H9 (cell line): Measurements from ENCODE around the gene KY. TPM values are rescaled to one million over a fixed set of nuclear protein-coding genes. Genes with fewer than 3 reads are reported as not detected.

Source experiments
- DNase-seq: peaks from one replicate; pipeline ENCODE4 v3.0.0-alpha.2; 2017
- H2AFZ ChIP-seq: one replicate; pipeline ENCODE4 v1.6.1; 2013; ENCODE audit warnings: mild to moderate bottlenecking, low read length, control low read depth, moderate library complexity
- H2AK5ac ChIP-seq: 2 replicates; pipeline ENCODE4 v1.6.1; 2013; ENCODE audit warnings: low read length, control low read depth, mixed read lengths; ENCODE audit not compliant: insufficient read length
- H2BK120ac ChIP-seq: one replicate; pipeline ENCODE4 v1.6.1; 2013; ENCODE audit warnings: low read depth, mild to moderate bottlenecking, low read length, control low read depth, inconsistent platforms; ENCODE audit not compliant: poor library complexity, severe bottlenecking
- H2BK12ac ChIP-seq: 2 replicates; pipeline ENCODE4 v1.6.1; 2013; ENCODE audit warnings: low read length, control low read depth, mixed read lengths, low read depth; ENCODE audit not compliant: insufficient read length
- H2BK15ac ChIP-seq: 2 replicates; pipeline ENCODE4 v1.6.1; 2013; ENCODE audit warnings: low read depth, low read length, control low read depth
- H2BK20ac ChIP-seq: one replicate; pipeline ENCODE4 v1.6.1; 2013; ENCODE audit warnings: low read depth, mild to moderate bottlenecking, low read length, control low read depth, inconsistent platforms; ENCODE audit not compliant: poor library complexity, severe bottlenecking
- H2BK5ac ChIP-seq: 2 replicates; pipeline ENCODE4 v1.6.1; 2013; ENCODE audit warnings: low read length, control low read depth, mixed read lengths; ENCODE audit not compliant: insufficient read length
- H3K14ac ChIP-seq: 2 replicates; pipeline ENCODE4 v1.6.1; 2013; ENCODE audit warnings: low read length, control low read depth; ENCODE audit not compliant: insufficient read depth
- H3K18ac ChIP-seq: 2 replicates; pipeline ENCODE4 v1.6.1; 2013; ENCODE audit warnings: low read depth, mild to moderate bottlenecking, mixed read lengths, low read length, control low read depth; ENCODE audit not compliant: insufficient read length
- H3K23ac ChIP-seq: 2 replicates; pipeline ENCODE4 v1.6.1; 2013; ENCODE audit warnings: low read length, control low read depth, mixed read lengths, low read depth; ENCODE audit not compliant: insufficient read length
- H3K23me2 ChIP-seq: 2 replicates; pipeline ENCODE4 v1.6.1; 2013; ENCODE audit warnings: low read depth, mild to moderate bottlenecking, mixed read lengths, low read length, control low read depth; ENCODE audit not compliant: insufficient read length, poor library complexity, severe bottlenecking
- H3K27ac ChIP-seq: 2 replicates; pipeline ENCODE4 v1.5.1; 2013; ENCODE audit warnings: low read length, control low read depth, mixed read lengths, low read depth; ENCODE audit not compliant: insufficient read length
- H3K27me3 ChIP-seq: 2 replicates; pipeline ENCODE4 v1.6.1; 2013; ENCODE audit warnings: low read length, control low read depth, inconsistent platforms; ENCODE audit not compliant: insufficient read depth
- H3K4ac ChIP-seq: 2 replicates; pipeline ENCODE4 v1.6.1; 2013; ENCODE audit warnings: low read depth, mild to moderate bottlenecking, control low read depth, inconsistent platforms, low read length, moderate library complexity
- H3K4me1 ChIP-seq: 2 replicates; pipeline ENCODE4 v1.6.1; 2013; ENCODE audit warnings: low read length, control low read depth, inconsistent platforms; ENCODE audit not compliant: insufficient read depth
- H3K4me2 ChIP-seq: 2 replicates; pipeline ENCODE4 v1.6.1; 2013; ENCODE audit warnings: low read length, control low read depth, mixed read lengths; ENCODE audit not compliant: insufficient read length, insufficient read depth
- H3K56ac ChIP-seq: 2 replicates; pipeline ENCODE4 v1.6.1; 2013; ENCODE audit warnings: low read depth, mild to moderate bottlenecking, mixed read lengths, low read length, control low read depth; ENCODE audit not compliant: insufficient read length
- H3K79me1 ChIP-seq: 2 replicates; pipeline ENCODE4 v1.6.1; 2013; ENCODE audit warnings: low read depth, mild to moderate bottlenecking, moderate library complexity, low read length, control low read depth, inconsistent platforms; ENCODE audit not compliant: insufficient read depth, poor library complexity, severe bottlenecking
- H3K79me2 ChIP-seq: 2 replicates; pipeline ENCODE4 v1.6.1; 2013; ENCODE audit warnings: low read length, control low read depth, inconsistent platforms; ENCODE audit not compliant: insufficient read depth
- H3K9ac ChIP-seq: 2 replicates; pipeline ENCODE4 v1.6.1; 2013; ENCODE audit warnings: low read length, control low read depth, mixed read lengths; ENCODE audit not compliant: insufficient read length; ENCODE audit errors: extremely low read depth
- H3K9me3 ChIP-seq: one replicate; pipeline ENCODE4 v1.6.1; 2013; ENCODE audit warnings: low read depth, low read length, inconsistent platforms; ENCODE audit not compliant: control insufficient read depth
- H3T11ph ChIP-seq: one replicate; pipeline ENCODE4 v1.6.1; 2013; ENCODE audit warnings: mild to moderate bottlenecking, low read length, control low read depth, inconsistent platforms
- H4K20me1 ChIP-seq: one replicate; pipeline ENCODE4 v1.6.1; 2013; ENCODE audit not compliant: control insufficient read depth, insufficient read length, insufficient read depth
- H4K5ac ChIP-seq: 2 replicates; pipeline ENCODE4 v1.6.1; 2013; ENCODE audit warnings: low read depth, mild to moderate bottlenecking, mixed read lengths, low read length, control low read depth; ENCODE audit not compliant: insufficient read length
- H4K8ac ChIP-seq: replicated peaks from 2 replicates; pipeline ENCODE4 v1.6.1; 2013; ENCODE audit warnings: low read length, control low read depth, mixed read lengths, low read depth; ENCODE audit not compliant: insufficient read length
- H4K91ac ChIP-seq: 2 replicates; pipeline ENCODE4 v1.6.1; 2013; ENCODE audit warnings: low read depth, mild to moderate bottlenecking, moderate library complexity, mixed read lengths, low read length, control low read depth; ENCODE audit not compliant: insufficient read length
- H3K27ac Mint-ChIP-seq, 3 experiments: 2 replicates in 2 of 3; 3 replicates in 1 of 3; pipeline ENCODE4 v1.8.0; 2020 to 2021; ENCODE audit warnings: mixed read lengths in 3 of 3, mild to moderate bottlenecking in 1 of 3, moderate library complexity in 1 of 3
- H3K27me3 Mint-ChIP-seq: 2 replicates; pipeline ENCODE4 v1.8.0; 2021; ENCODE audit warnings: low read depth, mild to moderate bottlenecking, moderate library complexity, mixed read lengths
- H3K36me3 Mint-ChIP-seq, 3 experiments: 2 replicates in 2 of 3; 3 replicates in 1 of 3; pipeline ENCODE4 v1.8.0; 2020 to 2021; ENCODE audit warnings: low read depth in 3 of 3, mixed read lengths in 3 of 3; ENCODE audit not compliant: insufficient read depth in 1 of 3
- H3K4me1 Mint-ChIP-seq, 2 experiments: 2 replicates each; pipeline ENCODE4 v1.8.0; 2020; ENCODE audit warnings: mixed read lengths in 2 of 2
- H3K4me3 Mint-ChIP-seq, 2 experiments: 2 replicates in 1 of 2; 3 replicates in 1 of 2; pipeline ENCODE4 v1.8.0; 2020 to 2021; ENCODE audit warnings: mild to moderate bottlenecking in 2 of 2, mixed read lengths in 2 of 2, moderate library complexity in 1 of 2
- H3K9me3 Mint-ChIP-seq, 2 experiments: 2 replicates in 1 of 2; 3 replicates in 1 of 2; pipeline ENCODE4 v1.8.0; 2020; ENCODE audit warnings: mild to moderate bottlenecking in 2 of 2, mixed read lengths in 2 of 2, moderate library complexity in 1 of 2
- WGBS: extraction: QIAGEN DNeasy Blood & Tissue Kit; methylation state at CpG from one replicate; pipeline ENCODE4 v1.1.7; 2013; ENCODE audit warnings: missing lambda C conversion rate, low lambda C conversion rate, mixed read lengths; ENCODE audit not compliant: insufficient read length; ENCODE audit errors: extremely low coverage; 5-methylcytosine and 5-hydroxymethylcytosine counted together
- total RNA-seq: library from RNA; stranded (reverse); gene quantifications from 2 replicates; pipeline ENCODE4 v1.2.1, GENCODE V29; 2021
- TF ChIP-seq, protein P1 (sequence below): fragments of 200-600 bp; sonication (generic); conservative IDR thresholded peaks from 3 replicates; pipeline ENCODE4 v1.8.0; 2021; ENCODE audit warnings: antibody characterized with exemption, mild to moderate bottlenecking

The KY gene
- total RNA-seq, 1 experiment from 2014 or later: not detected

DNA sequence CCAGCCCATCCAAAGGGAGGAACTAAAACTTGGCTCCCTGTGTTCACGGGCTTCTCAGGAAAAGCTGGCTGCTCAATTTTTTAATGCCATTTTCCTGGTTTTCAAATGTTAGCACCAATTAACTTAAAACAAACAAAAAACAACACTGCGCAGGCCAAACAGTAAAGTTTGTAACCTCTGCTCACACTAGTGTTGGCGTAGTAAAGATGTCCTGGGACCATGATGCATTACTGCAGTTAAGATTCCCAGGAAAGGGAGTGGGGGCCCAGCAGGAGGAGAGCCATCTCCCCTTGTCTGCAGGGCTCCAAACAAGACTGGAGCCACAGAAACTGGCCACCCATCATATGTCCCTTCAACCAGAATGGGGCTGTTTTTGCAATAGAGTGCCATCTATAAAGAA lies 74.0 kb downstream of the KY start:
- H3K23me2 ChIP-seq: no peaks in the 10 kb centered on the region
- H3T11ph ChIP-seq: no peak overlapping the region
- no CpG with 5 or more reads among the region's 3 CpGs for WGBS
- H3K4me1 Mint-ChIP-seq: peaks cover 0 to 4% of the 10 kb centered on the region in 2 experiments; a peak in 2 of 4 replicates
- no peaks in the 10 kb centered on the region for H3K79me2 ChIP-seq
- no peaks in the 10 kb centered on the region for H4K20me1 ChIP-seq
- H3K4ac ChIP-seq: no peak overlapping the region
- H3K9ac ChIP-seq: no peak overlapping the region
- H2AK5ac ChIP-seq: no peak overlapping the region
- peaks cover 0 to 8% (median 3%) of the 10 kb centered on the region in 3 experiments; a peak in 3 of 7 replicates for H3K36me3 Mint-ChIP-seq
- H3K4me3 Mint-ChIP-seq: no peak overlapping the region
- H3K14ac ChIP-seq: no peak overlapping the region
- H3K9me3 Mint-ChIP-seq: peaks cover 6 to 16% of the 10 kb centered on the region in 2 experiments; a peak in 4 of 5 replicates
- H3K56ac ChIP-seq: no peak overlapping the region
- H3K4me2 ChIP-seq: no peak overlapping the region
- TF ChIP-seq, protein P1, sequence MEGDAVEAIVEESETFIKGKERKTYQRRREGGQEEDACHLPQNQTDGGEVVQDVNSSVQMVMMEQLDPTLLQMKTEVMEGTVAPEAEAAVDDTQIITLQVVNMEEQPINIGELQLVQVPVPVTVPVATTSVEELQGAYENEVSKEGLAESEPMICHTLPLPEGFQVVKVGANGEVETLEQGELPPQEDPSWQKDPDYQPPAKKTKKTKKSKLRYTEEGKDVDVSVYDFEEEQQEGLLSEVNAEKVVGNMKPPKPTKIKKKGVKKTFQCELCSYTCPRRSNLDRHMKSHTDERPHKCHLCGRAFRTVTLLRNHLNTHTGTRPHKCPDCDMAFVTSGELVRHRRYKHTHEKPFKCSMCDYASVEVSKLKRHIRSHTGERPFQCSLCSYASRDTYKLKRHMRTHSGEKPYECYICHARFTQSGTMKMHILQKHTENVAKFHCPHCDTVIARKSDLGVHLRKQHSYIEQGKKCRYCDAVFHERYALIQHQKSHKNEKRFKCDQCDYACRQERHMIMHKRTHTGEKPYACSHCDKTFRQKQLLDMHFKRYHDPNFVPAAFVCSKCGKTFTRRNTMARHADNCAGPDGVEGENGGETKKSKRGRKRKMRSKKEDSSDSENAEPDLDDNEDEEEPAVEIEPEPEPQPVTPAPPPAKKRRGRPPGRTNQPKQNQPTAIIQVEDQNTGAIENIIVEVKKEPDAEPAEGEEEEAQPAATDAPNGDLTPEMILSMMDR: no peak
- no peak overlapping the region for H3K27ac ChIP-seq
- no peak overlapping the region for H2BK120ac ChIP-seq
- no peak overlapping the region for H3K18ac ChIP-seq
- DNase-seq: no peak
- no peak overlapping the region for H2BK15ac ChIP-seq
- H4K91ac ChIP-seq: no peak overlapping the region
- no peak overlapping the region for H2AFZ ChIP-seq
- no peaks in the 10 kb centered on the region for H3K79me1 ChIP-seq
- no peaks in the 10 kb centered on the region for H3K4me1 ChIP-seq
- no peak overlapping the region for H2BK12ac ChIP-seq
- H3K27me3 Mint-ChIP-seq: no peaks in the 10 kb centered on the region
- no peak overlapping the region for H4K5ac ChIP-seq
- no peak overlapping the region for H2BK20ac ChIP-seq
- no peaks in the 10 kb centered on the region for H3K9me3 ChIP-seq
- H3K27me3 ChIP-seq: no peaks in the 10 kb centered on the region
- peak overlapping the region in 1 of 3 experiments; percentile 92; a peak in 1 of 7 replicates for H3K27ac Mint-ChIP-seq
- no peak overlapping the region for H4K8ac ChIP-seq
- no peak overlapping the region for H3K23ac ChIP-seq
- H2BK5ac ChIP-seq: no peak overlapping the region
